Lower lobe of right lung (tissue), 2 donors: ENCODE measurements around the gene FAM107B. TPM values are rescaled to one million over a fixed set of nuclear protein-coding genes. Genes with fewer than 3 reads are reported as not detected.

ENCODE experiments used
- ATAC-seq, 2 donors: fragments of 200-7000 bp; cut with Tn5 transposase; one replicate each; pipeline ENCODE4 v1.9.1; 2020 to 2022; ENCODE audit warnings: mild to moderate bottlenecking in 2 of 2, moderate library complexity in 2 of 2
- DNase-seq: peaks from one replicate; pipeline ENCODE4 v3.0.0-alpha.2; 2020
- H3K27ac ChIP-seq: fragments of 200-600 bp; one replicate; pipeline ENCODE4 v1.8.0; 2022
- H3K27me3 ChIP-seq: fragments of 200-600 bp; one replicate; pipeline ENCODE4 v1.8.0; 2022; ENCODE audit warnings: low read depth
- H3K36me3 ChIP-seq: fragments of 200-600 bp; one replicate; pipeline ENCODE4 v1.8.0; 2022; ENCODE audit warnings: mild to moderate bottlenecking
- H3K4me1 ChIP-seq: fragments of 200-600 bp; one replicate; pipeline ENCODE4 v1.8.0; 2022
- H3K4me3 ChIP-seq: fragments of 200-600 bp; one replicate; pipeline ENCODE4 v1.8.0; 2022; ENCODE audit warnings: mild to moderate bottlenecking
- H3K9me3 ChIP-seq: fragments of 200-600 bp; one replicate; pipeline ENCODE4 v1.8.0; 2022
- intact Hi-C: fragments of 100-400 bp; cut with DNase I; formaldehyde crosslinking; loops from one replicate; pipeline ENCODE4 v1.11.0; 2022
- total RNA-seq: library from RNA; stranded (reverse); fragmentation: NEBNext Ultra II Directional; extraction: Animal tissue kit (Norgen Biotek cat#: 25700); gene quantifications from one replicate; pipeline ENCODE4 v1.2.1, GENCODE V29; 2021
- TF ChIP-seq, protein P1 (sequence below): fragments of 200-600 bp; IDR thresholded peaks from one replicate; pipeline ENCODE4 v1.8.0; 2022; ENCODE audit warnings: antibody characterized with exemption, mild to moderate bottlenecking
- donor health status: DM: no; HTN: yes; CAD: no; lungs with severe emphysema.

FAM107B gene
- total RNA-seq, 1 donor from 2014 or later, result 75.4 TPM

DNA sequence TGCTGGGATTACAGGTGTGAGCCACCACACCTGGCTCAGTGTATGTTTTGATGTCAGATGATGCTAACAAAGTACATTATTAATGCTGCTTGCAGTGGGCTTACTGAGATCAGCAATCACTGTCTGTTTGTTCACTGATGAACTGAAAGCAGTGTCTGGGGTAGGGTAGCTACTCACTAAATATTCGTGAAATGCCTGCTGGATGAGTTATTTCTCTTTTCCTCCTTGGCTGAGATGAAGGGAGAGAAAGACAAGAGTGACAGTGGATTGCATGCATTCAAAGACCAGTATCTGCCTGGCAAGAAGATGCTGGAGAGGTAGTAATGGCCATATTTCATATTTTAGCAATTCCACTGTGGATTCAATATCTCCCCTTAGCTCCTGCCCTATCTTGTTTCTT is 32.3 kb downstream of the FAM107B start:
- peaks cover 20% of the 10 kb centered on the region for H3K4me1 ChIP-seq
- H3K9me3 ChIP-seq, result no peaks in the 10 kb centered on the region
- no peaks in the 10 kb centered on the region for H3K27me3 ChIP-seq
- H3K36me3 ChIP-seq, result no peaks in the 10 kb centered on the region
- no peak overlapping the region for H3K27ac ChIP-seq
- ATAC-seq, result no peak
- TF ChIP-seq, protein P1, sequence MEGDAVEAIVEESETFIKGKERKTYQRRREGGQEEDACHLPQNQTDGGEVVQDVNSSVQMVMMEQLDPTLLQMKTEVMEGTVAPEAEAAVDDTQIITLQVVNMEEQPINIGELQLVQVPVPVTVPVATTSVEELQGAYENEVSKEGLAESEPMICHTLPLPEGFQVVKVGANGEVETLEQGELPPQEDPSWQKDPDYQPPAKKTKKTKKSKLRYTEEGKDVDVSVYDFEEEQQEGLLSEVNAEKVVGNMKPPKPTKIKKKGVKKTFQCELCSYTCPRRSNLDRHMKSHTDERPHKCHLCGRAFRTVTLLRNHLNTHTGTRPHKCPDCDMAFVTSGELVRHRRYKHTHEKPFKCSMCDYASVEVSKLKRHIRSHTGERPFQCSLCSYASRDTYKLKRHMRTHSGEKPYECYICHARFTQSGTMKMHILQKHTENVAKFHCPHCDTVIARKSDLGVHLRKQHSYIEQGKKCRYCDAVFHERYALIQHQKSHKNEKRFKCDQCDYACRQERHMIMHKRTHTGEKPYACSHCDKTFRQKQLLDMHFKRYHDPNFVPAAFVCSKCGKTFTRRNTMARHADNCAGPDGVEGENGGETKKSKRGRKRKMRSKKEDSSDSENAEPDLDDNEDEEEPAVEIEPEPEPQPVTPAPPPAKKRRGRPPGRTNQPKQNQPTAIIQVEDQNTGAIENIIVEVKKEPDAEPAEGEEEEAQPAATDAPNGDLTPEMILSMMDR, result no peak
- no peak overlapping the region for H3K4me3 ChIP-seq
- intact Hi-C loops, result no loop called here
- no peak for DNase-seq

DNA sequence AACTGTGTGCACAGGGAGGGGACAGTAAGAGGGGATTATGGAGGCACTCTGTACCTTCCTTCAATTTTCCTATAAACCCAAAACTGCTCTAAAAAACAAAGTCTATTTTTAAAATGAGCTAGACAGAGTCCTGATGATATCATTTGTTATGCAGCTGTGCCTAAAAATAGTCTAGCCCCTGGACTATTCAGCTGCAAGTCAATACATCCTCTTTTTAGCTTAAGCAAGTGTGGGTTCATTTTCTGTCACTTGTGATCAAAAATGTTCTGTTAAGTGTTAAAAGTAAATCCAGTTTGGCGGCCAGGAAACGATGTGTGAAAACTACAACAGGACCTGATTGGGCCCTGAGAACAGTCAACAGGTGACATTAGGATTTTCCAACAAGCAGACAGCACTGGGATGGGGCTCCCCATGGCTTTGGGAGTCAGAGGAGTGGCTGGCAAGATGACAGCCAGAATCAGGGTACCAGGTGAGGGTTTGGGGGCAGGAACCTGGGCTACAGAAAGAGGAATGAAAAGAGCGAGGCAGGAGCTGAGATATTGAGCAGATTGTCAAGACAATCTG is 33.9 kb downstream of the FAM107B start:
- intact Hi-C loops, result no loop called here

DNA sequence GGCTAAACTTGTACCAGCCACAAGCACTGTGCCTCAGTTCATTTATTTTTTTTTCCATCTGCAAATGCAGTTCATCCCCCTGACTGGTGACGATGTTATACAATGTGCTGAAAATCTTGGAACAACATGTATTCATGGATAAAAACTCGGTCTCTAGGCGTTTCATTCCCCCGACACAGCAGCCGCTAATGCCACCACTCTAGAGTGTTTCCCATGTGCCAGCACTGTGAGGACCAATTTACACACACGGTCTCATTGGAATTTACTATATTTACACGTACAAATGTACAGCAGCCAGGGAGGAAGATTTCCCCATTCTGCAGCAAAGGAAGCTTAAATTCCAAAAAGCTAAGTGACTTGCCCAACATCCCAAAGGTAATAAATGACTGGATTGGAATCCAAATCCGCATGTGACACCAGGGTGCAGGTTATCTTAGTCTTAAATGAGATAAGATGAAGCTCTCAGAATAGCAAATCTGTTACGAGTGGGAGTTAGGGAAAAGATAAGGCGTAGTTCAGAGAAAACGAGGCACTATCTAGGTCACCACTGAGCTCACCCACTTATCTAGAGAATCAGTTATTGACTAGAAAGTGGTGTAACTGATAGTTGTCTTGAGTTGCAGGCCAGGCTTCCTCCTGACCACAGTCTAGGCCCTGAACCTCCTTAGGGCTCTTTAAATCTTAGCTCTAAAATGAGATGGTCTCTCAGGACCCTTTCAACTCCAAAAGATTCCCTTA is 36.7 kb downstream of the FAM107B start:
- Histone ChIP-seq H3K4me1 (peaks cover 35% of the 10 kb centered on the region), H3K9me3 (no peaks in the 10 kb centered on the region), H3K36me3 (no peaks in the 10 kb centered on the region), H3K27me3 (no peaks in the 10 kb centered on the region), H3K27ac (no peak overlapping the region), H3K4me3 (no peak overlapping the region)
- DNase-seq (no peak), ATAC-seq (no peak)
- TF ChIP-seq, protein P1, result no peak
- intact Hi-C loops, result no loop called here

More for the DNA sequence above, 33.9 kb downstream of the FAM107B start:
- Histone ChIP-seq H3K4me3 (no peak overlapping the region), H3K27ac (peak overlapping the region; percentile 25), H3K9me3 (no peaks in the 10 kb centered on the region), H3K4me1 (peaks cover 35% of the 10 kb centered on the region), H3K36me3 (no peaks in the 10 kb centered on the region), H3K27me3 (no peaks in the 10 kb centered on the region)
- ATAC-seq, result peak; percentile 23 to 53
- DNase-seq, result no peak
- TF ChIP-seq, protein P1, result no peak

DNA sequence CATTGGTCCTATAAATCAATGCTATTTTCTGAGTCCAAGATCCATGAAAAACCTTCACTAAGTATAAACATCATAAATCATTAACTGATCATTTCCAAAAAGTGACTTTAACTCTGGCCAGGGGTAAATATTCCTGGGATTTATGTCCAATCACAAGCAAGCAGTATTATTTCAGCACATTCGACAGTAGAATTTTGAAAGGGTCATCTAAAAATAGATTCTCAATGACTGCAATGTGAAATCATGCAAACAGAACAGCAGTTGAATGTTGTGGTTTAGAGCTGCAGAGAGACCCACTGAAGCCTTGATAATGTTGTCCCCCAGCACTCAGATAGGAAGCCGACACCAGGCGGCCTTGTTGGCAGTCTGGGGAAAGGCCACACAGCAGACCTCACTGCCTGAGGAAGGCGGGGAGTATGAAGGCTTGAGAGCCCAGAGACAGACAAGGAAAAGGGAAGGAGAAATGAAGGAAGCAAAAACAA is 38.1 kb downstream of the FAM107B start:
- Histone ChIP-seq H3K27ac (peak overlapping the region; percentile 27), H3K9me3 (no peaks in the 10 kb centered on the region), H3K36me3 (no peaks in the 10 kb centered on the region), H3K27me3 (no peaks in the 10 kb centered on the region), H3K4me1 (peaks cover 29% of the 10 kb centered on the region), H3K4me3 (no peak overlapping the region)
- intact Hi-C loops, result no loop called here
- DNase-seq (no peak), ATAC-seq (peak; percentile 59 to 67)
- TF ChIP-seq, protein P1, result no peak

DNA sequence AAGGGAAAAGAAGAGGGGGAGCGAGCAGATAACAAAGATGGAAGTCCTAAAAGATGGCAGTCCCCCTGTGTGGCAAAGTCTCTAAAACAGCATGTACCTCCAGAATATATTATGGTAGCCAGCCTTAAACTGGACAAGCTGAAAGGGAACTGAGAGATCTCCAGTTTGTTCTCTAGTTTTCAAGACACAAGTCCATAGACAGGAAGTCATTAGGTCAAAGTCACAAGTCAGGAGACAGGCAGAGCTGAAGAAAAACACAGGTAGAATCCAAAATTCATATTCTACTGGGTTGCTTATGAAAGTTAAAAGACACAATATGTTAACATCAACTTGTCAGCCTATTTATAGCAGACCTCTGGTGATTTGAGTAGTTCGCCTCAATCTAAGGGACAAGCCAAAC is 38.7 kb downstream of the FAM107B start:
- Histone ChIP-seq H3K9me3 (no peaks in the 10 kb centered on the region), H3K4me3 (no peak overlapping the region), H3K27ac (peak overlapping the region; percentile 27), H3K36me3 (no peaks in the 10 kb centered on the region), H3K27me3 (no peaks in the 10 kb centered on the region), H3K4me1 (peaks cover 27% of the 10 kb centered on the region)
- TF ChIP-seq, protein P1, result no peak
- ATAC-seq, result no peak
- intact Hi-C loops, result no loop called here
- no peak for DNase-seq
